Measurements from ENCODE around the gene CIPC. TPM values are rescaled to one million over a fixed set of nuclear protein-coding genes. Genes with fewer than 3 reads are reported as not detected.

CIPC gene
- total RNA-seq, 1 donor from 2014 or later, result 12.4 TPM

GRCh38 chr14:77069551-77069950, 28.5 kb upstream of the CIPC start:
- Mint-ChIP-seq H3K9me3 (ENCODE audit: unreplicated experiment) (no peaks in the 10 kb centered on the region), H3K4me3 (ENCODE audit: unreplicated experiment) (no peak overlapping the region), H3K36me3 (ENCODE audit: unreplicated experiment) (no peaks in the 10 kb centered on the region), H3K27ac (ENCODE audit: unreplicated experiment) (no peak overlapping the region), H3K4me1 (ENCODE audit: unreplicated experiment) (peaks cover 10% of the 10 kb centered on the region), H3K27me3 (ENCODE audit: unreplicated experiment) (peaks cover 13% of the 10 kb centered on the region)
- no peak for TF ChIP-seq CTCF (IDR thresholded peaks at IDR 0.05)
- DNase-seq (ENCODE audit: extremely low spot score, unreplicated experiment), result no peak

- no peaks in the 10 kb centered on the region for H3K36me3 Mint-ChIP-seq (ENCODE audit: unreplicated experiment)
- H3K27ac Mint-ChIP-seq (ENCODE audit: unreplicated experiment), result no peak overlapping the region
- no peak for DNase-seq (ENCODE audit: extremely low spot score, unreplicated experiment)
- TF ChIP-seq CTCF (IDR thresholded peaks at IDR 0.05), result no peak
- peaks cover 23% of the 10 kb centered on the region for H3K4me1 Mint-ChIP-seq (ENCODE audit: unreplicated experiment)
- no peaks in the 10 kb centered on the region for H3K9me3 Mint-ChIP-seq (ENCODE audit: unreplicated experiment)
- no peak overlapping the region for H3K4me3 Mint-ChIP-seq (ENCODE audit: unreplicated experiment)
- H3K27me3 Mint-ChIP-seq (ENCODE audit: unreplicated experiment), result peaks cover 13% of the 10 kb centered on the region
Measured at GRCh38 chr14:77071938-77072388, 26.1 kb upstream of the CIPC start.

- Mint-ChIP-seq H3K27ac (ENCODE audit: unreplicated experiment) (no peak overlapping the region), H3K4me3 (ENCODE audit: unreplicated experiment) (no peak overlapping the region), H3K9me3 (ENCODE audit: unreplicated experiment) (peaks cover 5% of the 10 kb centered on the region), H3K36me3 (ENCODE audit: unreplicated experiment) (no peaks in the 10 kb centered on the region), H3K4me1 (ENCODE audit: unreplicated experiment) (peaks cover 19% of the 10 kb centered on the region), H3K27me3 (ENCODE audit: unreplicated experiment) (peaks cover 5% of the 10 kb centered on the region)
- DNase-seq (ENCODE audit: extremely low spot score, unreplicated experiment), result no peak
- no peak for TF ChIP-seq CTCF (IDR thresholded peaks at IDR 0.05)
Measured at GRCh38 chr14:77074969-77075368, 23.1 kb upstream of the CIPC start.

- peaks cover 3% of the 10 kb centered on the region for H3K27me3 Mint-ChIP-seq (ENCODE audit: unreplicated experiment)
- peaks cover 13% of the 10 kb centered on the region for H3K4me1 Mint-ChIP-seq (ENCODE audit: unreplicated experiment)
- peaks cover 8% of the 10 kb centered on the region for H3K9me3 Mint-ChIP-seq (ENCODE audit: unreplicated experiment)
- H3K27ac Mint-ChIP-seq (ENCODE audit: unreplicated experiment), result peak overlapping the region; percentile 71
- no peak for DNase-seq (ENCODE audit: extremely low spot score, unreplicated experiment)
- no peak for TF ChIP-seq CTCF (IDR thresholded peaks at IDR 0.05)
- H3K36me3 Mint-ChIP-seq (ENCODE audit: unreplicated experiment), result no peaks in the 10 kb centered on the region
- H3K4me3 Mint-ChIP-seq (ENCODE audit: unreplicated experiment), result peak overlapping the region; percentile 42
Measured at GRCh38 chr14:77076113-77076631, 21.9 kb upstream of the CIPC start.

GRCh38 chr14:77077040-77077439, 21.0 kb upstream of the CIPC start:
- peaks cover 8% of the 10 kb centered on the region for H3K9me3 Mint-ChIP-seq (ENCODE audit: unreplicated experiment)
- H3K4me3 Mint-ChIP-seq (ENCODE audit: unreplicated experiment), result no peak overlapping the region
- H3K27ac Mint-ChIP-seq (ENCODE audit: unreplicated experiment), result no peak overlapping the region
- H3K27me3 Mint-ChIP-seq (ENCODE audit: unreplicated experiment), result peaks cover 3% of the 10 kb centered on the region
- DNase-seq (ENCODE audit: extremely low spot score, unreplicated experiment), result no peak
- peaks cover 13% of the 10 kb centered on the region for H3K4me1 Mint-ChIP-seq (ENCODE audit: unreplicated experiment)
- no peak for TF ChIP-seq CTCF (IDR thresholded peaks at IDR 0.05)
- no peaks in the 10 kb centered on the region for H3K36me3 Mint-ChIP-seq (ENCODE audit: unreplicated experiment)

All from osteocyte (in vitro differentiated cells).